Measurements from ENCODE around the gene FARP1. TPM values are rescaled to one million over a fixed set of nuclear protein-coding genes. Genes with fewer than 3 reads are reported as not detected.

Gene FARP1
- total and polyA plus RNA-seq, 7 donors = 6.9 to 96.4 (median 32.9) TPM

DNA sequence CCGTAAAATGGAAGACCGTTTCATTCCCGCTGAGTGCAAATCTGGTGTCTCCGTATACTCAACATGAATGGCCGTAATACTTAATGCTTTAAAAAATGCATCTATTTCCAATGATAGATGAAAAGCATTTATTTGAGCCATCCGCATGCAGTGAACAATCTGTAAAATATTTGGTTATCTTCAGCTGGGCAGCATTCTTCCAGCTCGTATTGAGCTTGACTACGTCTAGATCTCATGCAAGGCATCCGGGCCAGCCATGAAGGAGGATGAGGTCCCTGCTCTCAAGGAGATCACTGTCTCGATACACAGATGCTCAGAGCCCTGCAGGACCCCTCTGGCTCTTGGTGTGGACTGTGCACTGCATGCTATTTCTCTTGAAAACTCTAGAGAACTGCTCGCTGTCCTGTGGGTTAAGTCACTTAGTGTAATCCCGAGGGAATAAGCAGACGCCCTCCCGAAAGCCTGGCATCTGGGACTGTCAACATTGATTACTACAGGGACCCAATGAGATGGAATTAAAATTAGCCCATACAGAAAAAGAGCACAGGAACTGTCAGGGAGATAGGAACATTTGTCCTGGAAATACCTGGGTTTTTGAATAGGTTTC lies 146.5 kb downstream of the FARP1 start:
- Histone ChIP-seq H3K9me3 (no peaks in the 10 kb centered on the region), H3K27ac (no peak overlapping the region), H3K4me1 (peaks cover 0 to 30% (median 16%) of the 10 kb centered on the region in 4 donors), H3K27me3 (no peaks in the 10 kb centered on the region), H3K4me3 (no peak overlapping the region), H3K36me3 (no peaks in the 10 kb centered on the region)
- WGBS, 2 donors = 95 to 97% methylated on average over 14 of the region's 14 CpGs
- TF ChIP-seq POLR2A (IDR thresholded peaks at IDR 0.05) (no peak), EP300 (IDR thresholded peaks at IDR 0.05) (no peak), POLR2AphosphoS5 (IDR thresholded peaks at IDR 0.05) (no peak)
- no peak for DNase-seq
- intact Hi-C loops (cut with DNase I) = no loop called here

DNA sequence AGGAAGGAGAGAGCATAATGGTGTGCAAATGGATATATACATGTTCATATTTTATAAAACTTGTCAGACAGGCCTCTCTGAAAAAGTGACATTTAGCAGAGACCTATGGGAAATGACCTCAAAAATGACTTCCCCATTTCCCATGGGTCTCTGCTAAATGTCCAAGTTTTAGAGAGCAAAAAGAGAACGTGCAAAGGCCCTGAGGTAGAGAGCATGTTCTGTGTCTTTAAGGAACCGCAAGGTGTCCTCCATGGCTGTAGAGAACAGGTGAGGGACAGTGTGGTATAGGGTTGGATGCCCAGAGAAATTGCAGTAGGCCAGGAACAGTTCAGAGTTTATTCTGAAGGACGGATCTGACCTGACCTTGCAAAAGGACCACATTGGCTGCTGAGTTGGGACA lies 147.4 kb downstream of the FARP1 start:
- intact Hi-C loops (cut with DNase I) = no loop called here
- WGBS, 2 donors = 94% methylated on average over 3 of the region's 3 CpGs
- Histone ChIP-seq H3K9me3 (no peaks in the 10 kb centered on the region), H3K27me3 (no peaks in the 10 kb centered on the region), H3K4me1 (peaks cover 0 to 27% (median 13%) of the 10 kb centered on the region in 4 donors), H3K27ac (no peak overlapping the region), H3K36me3 (no peaks in the 10 kb centered on the region), H3K4me3 (no peak overlapping the region)
- TF ChIP-seq, protein P1, sequence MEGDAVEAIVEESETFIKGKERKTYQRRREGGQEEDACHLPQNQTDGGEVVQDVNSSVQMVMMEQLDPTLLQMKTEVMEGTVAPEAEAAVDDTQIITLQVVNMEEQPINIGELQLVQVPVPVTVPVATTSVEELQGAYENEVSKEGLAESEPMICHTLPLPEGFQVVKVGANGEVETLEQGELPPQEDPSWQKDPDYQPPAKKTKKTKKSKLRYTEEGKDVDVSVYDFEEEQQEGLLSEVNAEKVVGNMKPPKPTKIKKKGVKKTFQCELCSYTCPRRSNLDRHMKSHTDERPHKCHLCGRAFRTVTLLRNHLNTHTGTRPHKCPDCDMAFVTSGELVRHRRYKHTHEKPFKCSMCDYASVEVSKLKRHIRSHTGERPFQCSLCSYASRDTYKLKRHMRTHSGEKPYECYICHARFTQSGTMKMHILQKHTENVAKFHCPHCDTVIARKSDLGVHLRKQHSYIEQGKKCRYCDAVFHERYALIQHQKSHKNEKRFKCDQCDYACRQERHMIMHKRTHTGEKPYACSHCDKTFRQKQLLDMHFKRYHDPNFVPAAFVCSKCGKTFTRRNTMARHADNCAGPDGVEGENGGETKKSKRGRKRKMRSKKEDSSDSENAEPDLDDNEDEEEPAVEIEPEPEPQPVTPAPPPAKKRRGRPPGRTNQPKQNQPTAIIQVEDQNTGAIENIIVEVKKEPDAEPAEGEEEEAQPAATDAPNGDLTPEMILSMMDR (IDR thresholded peaks at IDR 0.05) = no peak
- no peak for TF ChIP-seq EP300 (IDR thresholded peaks at IDR 0.05)
- no peak for TF ChIP-seq POLR2AphosphoS5 (IDR thresholded peaks at IDR 0.05)
- TF ChIP-seq POLR2A (IDR thresholded peaks at IDR 0.05) = no peak
- no peak for DNase-seq

DNA sequence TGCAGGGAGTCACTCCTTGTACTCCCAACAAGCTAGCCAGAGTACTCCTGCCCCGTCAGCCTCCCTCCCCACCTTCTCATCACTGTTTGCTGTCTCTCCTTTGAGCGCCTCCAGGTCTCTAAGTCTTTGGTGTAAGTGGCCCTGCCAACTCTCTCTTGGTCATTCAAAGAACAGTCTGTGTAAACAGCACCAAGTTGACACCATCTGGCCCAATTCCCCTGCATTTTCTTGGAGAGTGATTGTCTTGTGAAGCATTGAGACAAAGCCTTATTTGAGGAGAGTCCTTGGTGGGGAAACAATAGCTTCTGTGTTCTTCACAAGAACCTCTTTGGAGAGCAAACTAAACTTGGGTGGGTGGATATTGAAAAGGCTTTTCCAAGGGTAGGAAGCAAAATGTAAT lies 148.8 kb downstream of the FARP1 start:
- no peaks in the 10 kb centered on the region for H3K36me3 ChIP-seq
- H3K4me3 ChIP-seq = no peak overlapping the region
- intact Hi-C loops (cut with DNase I) = no loop called here
- 68 to 97% methylated on average over 2 of the region's 2 CpGs for WGBS, 2 donors
- no peaks in the 10 kb centered on the region for H3K27me3 ChIP-seq
- TF ChIP-seq EP300 (IDR thresholded peaks at IDR 0.05) = no peak
- TF ChIP-seq POLR2A (IDR thresholded peaks at IDR 0.05) = no peak
- no peak for TF ChIP-seq POLR2AphosphoS5 (IDR thresholded peaks at IDR 0.05)
- TF ChIP-seq, protein P1 (IDR thresholded peaks at IDR 0.05) = no peak
- H3K27ac ChIP-seq = no peak overlapping the region
- H3K9me3 ChIP-seq = no peaks in the 10 kb centered on the region
- peaks cover 0 to 28% (median 20%) of the 10 kb centered on the region in 4 donors for H3K4me1 ChIP-seq
- DNase-seq = no peak

DNA sequence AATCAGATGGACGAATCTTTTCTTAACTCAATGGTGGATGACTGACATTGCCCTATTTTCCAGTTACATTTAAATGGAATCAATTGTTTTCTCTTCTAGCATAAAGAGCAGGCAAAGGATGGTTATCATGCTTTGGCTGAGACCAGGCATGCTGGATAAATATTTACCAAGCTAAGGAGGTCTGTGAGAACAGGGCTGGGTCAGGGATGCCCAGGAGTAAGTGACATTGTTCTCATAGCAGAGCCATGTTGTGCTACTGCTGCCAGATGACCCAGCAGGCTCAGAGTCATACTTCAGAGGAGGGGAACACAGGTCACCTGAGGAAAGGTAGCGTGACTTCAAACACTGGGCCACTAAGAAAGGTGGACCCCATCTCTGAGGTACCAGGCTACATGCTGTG lies 150.2 kb downstream of the FARP1 start:
- Histone ChIP-seq H3K9me3 (no peaks in the 10 kb centered on the region), H3K27ac (peak overlapping the region in 1 of 4 donors; percentile 46), H3K27me3 (no peaks in the 10 kb centered on the region), H3K36me3 (no peaks in the 10 kb centered on the region), H3K4me3 (no peak overlapping the region), H3K4me1 (peaks cover 0 to 34% (median 24%) of the 10 kb centered on the region in 4 donors)
- TF ChIP-seq, protein P1 (IDR thresholded peaks at IDR 0.05) = no peak
- TF ChIP-seq POLR2A (IDR thresholded peaks at IDR 0.05) (no peak), EP300 (IDR thresholded peaks at IDR 0.05) (no peak), POLR2AphosphoS5 (IDR thresholded peaks at IDR 0.05) (no peak)
- DNase-seq = no peak
- WGBS, 2 donors = 24 to 80% methylated on average over 2 of the region's 2 CpGs
- intact Hi-C loops (cut with DNase I) = no loop called here

DNA sequence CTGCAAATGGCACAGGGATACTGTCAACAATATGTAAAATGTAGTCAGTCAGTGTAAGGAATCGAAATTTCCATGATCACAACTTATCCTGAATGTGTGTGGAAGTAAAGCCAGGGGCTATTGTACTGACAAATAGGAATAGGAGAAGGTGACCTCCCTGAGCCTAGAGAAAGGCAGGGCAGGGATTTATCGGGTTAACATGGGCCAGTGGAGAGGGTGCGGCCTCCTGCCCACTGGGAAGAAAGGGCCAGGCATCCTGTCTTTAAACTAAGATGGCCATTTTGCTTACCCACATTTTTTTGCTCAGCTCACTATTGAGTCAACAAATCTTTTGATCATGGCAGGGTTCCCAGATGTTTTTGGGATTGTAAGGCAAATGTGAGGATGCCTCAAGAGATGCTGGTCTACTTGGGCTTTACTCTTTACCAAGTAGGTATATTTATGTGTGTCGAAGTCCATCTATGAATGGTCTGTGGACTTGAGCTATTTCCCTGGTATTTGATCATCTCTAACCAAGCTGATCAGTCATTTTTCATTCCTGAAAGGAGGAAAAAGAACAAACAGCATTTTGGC lies 150.8 kb downstream of the FARP1 start:
- Histone ChIP-seq H3K9me3 (no peaks in the 10 kb centered on the region), H3K27me3 (no peaks in the 10 kb centered on the region), H3K4me1 (peaks cover 0 to 39% (median 26%) of the 10 kb centered on the region in 4 donors), H3K27ac (peak overlapping the region in 1 of 4 donors; percentile 46), H3K36me3 (no peaks in the 10 kb centered on the region), H3K4me3 (no peak overlapping the region)
- TF ChIP-seq POLR2A (IDR thresholded peaks at IDR 0.05) (no peak), EP300 (IDR thresholded peaks at IDR 0.05) (no peak), POLR2AphosphoS5 (IDR thresholded peaks at IDR 0.05) (no peak)
- TF ChIP-seq, protein P1 (IDR thresholded peaks at IDR 0.05) = no peak
- WGBS, 2 donors = 82 to 88% methylated on average over 4 of the region's 4 CpGs
- DNase-seq = no peak
- intact Hi-C loops (cut with DNase I) = no loop called here

Data from sigmoid colon (tissue), 7 donors.